CD4-positive, alpha-beta T cell treated with Interferon gamma for 1 hour (primary cell): Measurements from ENCODE around the gene CDH22.

ENCODE experiments used
- DNase-seq: peaks from one replicate; pipeline ENCODE4 v3.0.0-alpha.2; 2020

The CDH22 gene

DNA sequence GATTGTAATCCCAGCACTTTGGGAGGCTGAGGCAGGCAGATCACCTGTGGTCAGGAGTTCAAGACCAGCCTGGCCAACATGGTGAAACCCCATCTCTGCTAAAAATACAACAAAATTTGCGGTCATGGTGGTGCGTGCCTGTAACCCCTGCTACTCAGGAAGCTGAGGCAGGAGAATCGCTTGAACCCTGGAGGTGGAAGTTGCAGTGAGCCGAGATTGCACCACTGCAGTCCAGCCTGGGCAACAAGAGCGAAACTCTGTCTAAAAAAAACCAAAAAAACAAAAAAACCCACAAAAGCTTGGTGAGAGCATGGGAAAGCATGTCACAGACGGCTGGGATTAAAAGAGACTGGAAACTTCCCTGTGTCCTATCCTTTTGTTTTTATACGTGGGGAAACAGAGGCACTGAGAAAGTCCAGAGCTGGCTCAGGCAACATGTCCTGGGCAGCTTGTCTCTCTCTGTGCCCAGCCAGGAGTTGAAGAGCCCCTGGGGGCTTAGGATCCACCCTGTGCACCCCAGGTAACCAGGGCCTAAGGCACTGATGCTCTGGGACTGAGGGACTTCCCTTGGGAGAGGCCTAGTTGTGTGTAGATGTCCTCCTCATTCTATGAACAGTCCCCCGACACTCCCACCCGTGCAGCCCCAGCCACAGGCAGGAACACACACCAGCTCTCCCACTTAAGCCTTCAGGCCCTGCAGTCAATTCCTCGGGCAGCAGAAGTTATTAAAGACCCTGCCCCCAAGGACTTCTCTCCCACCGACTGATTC lies 174.2 kb downstream of the CDH22 start:
- no peak for DNase-seq

DNA sequence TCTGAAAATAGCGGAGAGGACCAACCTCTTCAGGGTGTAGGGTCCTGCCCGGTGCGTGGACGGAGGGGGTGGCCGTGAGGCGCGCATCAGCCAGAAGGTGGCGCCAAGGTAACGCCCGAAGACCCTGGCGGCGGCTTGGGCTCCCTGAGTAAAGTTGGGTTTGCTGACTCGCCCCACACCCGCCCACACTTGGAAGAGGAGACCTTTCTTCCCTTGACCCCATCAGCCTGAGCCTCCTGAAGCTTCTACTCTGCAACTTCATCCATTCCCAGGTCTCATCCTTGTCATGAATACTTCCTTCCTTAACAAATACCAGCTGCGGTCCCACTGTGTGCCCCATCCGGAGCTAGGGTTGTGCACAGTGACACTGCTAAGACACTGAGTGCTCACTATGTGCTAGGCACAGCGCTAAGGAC lies 175.6 kb downstream of the CDH22 start:
- DNase-seq = peak; percentile 45

DNA sequence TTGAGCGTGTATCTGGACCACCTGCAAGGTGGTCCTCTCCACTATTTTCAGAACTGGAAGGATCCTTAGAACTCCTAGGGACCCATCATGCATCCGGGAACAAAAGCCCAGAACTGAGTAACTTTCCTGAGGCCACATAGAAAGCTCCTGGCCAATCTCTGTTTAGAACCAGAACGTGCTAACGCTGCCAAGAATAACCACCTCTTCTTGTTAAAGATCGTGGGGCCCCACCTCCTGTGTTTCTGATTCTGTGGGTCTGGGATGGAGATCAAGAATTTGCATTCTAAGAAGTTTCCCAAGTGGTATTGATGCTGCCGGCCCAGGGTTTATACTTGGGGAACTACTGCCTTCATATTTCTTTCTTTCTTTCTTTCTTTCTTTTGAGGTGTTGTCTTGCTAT lies 176.9 kb downstream of the CDH22 start:
- no peak for DNase-seq

DNA sequence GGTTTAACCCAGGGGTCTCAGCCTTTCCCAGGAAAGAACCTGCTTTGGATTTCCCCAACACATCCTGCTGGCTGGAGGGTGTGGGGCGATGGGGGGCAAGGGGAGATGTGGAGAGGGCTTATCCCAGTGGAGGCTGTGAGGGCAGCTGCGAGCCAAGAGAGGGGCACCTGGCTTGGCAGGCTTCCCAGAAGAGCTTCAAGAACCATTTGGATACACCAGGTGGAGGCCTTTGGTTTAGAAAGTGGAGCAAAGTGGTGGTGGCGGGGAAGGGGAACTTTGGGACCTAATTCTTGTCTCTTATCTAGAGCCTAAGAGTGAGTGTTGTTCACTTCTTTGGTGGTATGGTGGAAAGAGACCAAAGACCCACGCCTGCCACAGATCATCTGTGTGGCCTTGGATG lies 177.8 kb downstream of the CDH22 start:
- no peak for DNase-seq

DNA sequence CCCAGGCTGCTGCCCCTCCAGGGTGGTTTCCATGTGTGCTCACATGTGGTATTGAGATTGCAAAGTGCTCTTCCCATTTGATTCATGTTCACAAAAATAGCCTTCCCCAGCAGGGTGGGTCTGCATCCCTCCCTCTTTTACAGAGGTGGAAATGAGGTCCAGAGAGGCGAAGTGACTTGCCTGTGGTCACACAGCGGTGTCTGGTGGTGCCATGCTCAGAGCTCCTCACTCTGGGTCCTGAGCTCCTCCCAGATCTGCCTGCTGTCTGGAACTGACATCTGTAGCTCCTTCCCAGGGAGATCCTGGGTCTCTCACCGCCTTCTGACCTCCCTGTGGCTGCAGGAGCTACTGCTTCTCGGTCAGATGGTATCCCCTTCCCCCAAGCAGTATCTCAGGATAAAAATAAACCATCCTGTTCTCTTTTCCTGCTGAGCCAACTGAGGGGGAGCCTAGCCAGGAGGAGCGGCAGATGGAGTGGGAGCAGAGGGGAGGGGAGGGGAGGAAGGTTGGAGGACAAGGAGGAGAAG lies 178.3 kb downstream of the CDH22 start:
- DNase-seq = no peak

DNA sequence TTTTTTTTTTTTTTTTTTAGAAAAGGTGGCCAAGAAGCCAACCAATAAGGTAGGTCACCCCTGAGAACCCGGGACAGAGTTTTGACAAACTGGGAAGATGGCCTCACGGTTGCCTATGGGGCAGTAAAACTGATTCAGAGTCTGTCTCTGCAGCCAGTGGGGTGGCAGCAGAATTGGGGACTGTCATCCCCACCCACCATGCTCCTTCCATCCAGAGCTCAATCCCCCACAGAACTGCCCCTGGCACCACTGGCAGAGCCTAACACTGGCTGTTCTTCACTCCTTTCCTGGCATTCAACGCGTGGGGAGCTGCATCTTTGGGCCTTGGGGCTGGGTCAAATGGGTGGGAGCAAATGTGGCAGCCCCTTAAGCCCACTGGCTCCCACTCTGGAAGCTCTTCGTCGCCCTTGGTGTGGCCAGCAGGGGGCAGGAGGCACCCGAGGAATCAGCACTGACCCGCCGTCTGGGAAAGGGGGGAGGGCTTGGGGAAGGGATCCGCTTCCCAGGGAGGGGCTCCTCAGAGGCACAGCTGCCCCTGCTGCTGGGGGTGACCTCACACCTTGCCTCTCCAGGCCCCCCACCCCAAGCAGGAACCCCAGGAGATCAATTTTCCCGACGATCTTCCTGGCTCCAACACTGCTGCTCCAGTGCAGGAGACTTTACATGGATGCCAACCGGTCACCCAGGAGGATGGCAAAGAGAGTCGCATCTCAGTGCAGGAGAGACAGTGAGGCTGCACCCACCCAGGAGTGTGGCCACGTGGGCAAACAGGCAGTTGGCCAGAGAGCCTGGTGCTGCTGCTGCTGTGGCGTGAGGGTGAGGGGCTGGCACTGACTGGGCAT lies 179.8 kb downstream of the CDH22 start:
- DNase-seq = no peak

DNA sequence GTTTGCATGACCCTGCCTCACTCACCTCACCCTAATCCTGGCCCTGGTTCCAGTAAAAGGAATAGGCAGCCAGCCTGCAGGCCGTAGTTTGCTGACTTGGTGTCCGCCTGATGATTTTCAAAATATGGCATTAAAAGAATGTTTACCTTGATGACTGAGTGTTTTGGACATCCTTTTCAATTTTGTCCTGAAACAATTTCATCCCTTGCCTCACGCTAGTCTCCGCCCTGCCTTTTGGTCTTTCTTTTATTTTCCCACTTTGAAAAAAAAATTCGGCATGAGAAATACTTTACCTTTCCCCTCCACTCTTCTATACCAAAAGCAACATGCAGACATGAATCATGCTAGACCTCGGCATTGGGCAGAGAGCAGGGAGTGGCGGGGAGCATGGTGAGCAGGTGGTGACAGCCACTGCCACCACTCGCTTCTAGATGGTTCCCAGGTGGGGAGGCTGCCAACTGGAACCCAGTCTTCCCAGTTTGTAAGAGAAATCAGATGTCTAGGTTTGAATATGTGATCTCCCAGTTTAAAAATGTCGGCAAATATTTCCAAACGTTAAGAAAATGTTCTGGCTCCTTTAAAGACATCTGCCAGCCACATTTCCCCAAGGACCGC lies 180.8 kb downstream of the CDH22 start:
- DNase-seq = no peak

DNA sequence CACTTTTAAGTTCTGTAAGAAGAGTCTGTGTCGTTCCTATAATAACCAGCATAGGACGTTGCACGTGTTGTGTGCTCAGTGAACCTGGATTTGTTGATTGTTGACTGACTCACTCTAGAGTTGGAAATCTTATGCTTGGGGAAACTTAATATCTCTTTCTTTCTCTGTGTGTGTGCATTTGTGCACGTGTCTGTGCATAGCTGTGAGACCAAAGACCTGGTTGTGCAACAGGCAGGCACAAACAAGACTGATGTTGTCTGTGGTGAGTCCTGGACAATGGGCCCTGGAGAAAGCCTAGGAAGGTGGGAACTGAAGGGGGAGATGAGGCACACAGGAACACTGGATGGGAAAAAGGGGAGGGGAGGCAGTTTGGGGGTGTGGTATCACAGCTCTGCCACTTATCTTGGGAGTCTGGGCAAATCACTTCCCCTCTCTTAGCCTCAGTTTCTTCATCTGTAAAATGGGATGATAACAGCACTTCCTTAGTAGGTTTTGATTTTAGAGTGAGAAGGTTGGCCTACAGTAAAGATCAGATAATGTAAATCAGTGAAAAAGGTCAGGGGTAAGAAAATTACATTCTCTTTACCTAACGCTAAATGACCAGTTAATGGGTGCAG lies 181.8 kb downstream of the CDH22 start:
- no peak for DNase-seq
